ENCODE results near the gene DPY19L3. TPM values are rescaled to one million over a fixed set of nuclear protein-coding genes. Genes with fewer than 3 reads are reported as not detected.

Gene DPY19L3
- total and polyA plus RNA-seq, 12 donors = 2.9 to 11.8 (median 4.4) TPM

GRCh38 chr19:32403291-32403995 lies 2.1 kb upstream of the DPY19L3 start:
- H3K4me3 ChIP-seq = no peak overlapping the region
- ATAC-seq (no peak), DNase-seq (no peak)
- WGBS, 2 donors = 71 to 81% methylated on average over 5 of the region's 5 CpGs
- intact Hi-C loops (cut with DNase I) = loop anchor here in 2 of 10 donors (10.0 kb wide), 1 partner anchor 59 kb away; the partner anchor contains the start of gene ZNF507 (in 2 of the 2)
- H3K36me3 ChIP-seq = peaks cover 0 to 7% (median 0%) of the 10 kb centered on the region in 9 donors
- no peak for TF ChIP-seq CTCF (IDR thresholded peaks at IDR 0.05)
- no peaks in the 10 kb centered on the region for H3K9me3 ChIP-seq
- peaks cover 0 to 18% (median 0%) of the 10 kb centered on the region in 7 donors for H3K27me3 ChIP-seq
- H3K27ac ChIP-seq = peak overlapping the region in 1 of 10 donors; percentile 96
- peaks cover 0 to 25% (median 15%) of the 10 kb centered on the region in 9 donors for H3K4me1 ChIP-seq

- peak overlapping the region; percentile 86 to 99 (median 96) for H3K27ac ChIP-seq
- DNase-seq (no peak), ATAC-seq (peak in 2 of 8 donors; percentile 1 to 9)
- peaks cover 0 to 25% (median 15%) of the 10 kb centered on the region in 9 donors for H3K4me1 ChIP-seq
- no peaks in the 10 kb centered on the region for H3K9me3 ChIP-seq
- TF ChIP-seq CTCF (IDR thresholded peaks at IDR 0.05) = no peak
- H3K27me3 ChIP-seq = peaks cover 0 to 18% (median 0%) of the 10 kb centered on the region in 7 donors
- intact Hi-C loops (cut with DNase I) = loop anchor here in 2 of 10 donors (10.0 kb wide), 1 partner anchor 60 kb away; the partner anchor contains the start of gene ZNF507 (in 2 of the 2)
- H3K4me3 ChIP-seq = peak overlapping the region; percentile 64 to 98 (median 80)
- H3K36me3 ChIP-seq = peaks cover 0 to 16% (median 4%) of the 10 kb centered on the region in 9 donors
- WGBS, 2 donors = 66 to 67% methylated on average over 20 of the region's 20 CpGs
Observed at GRCh38 chr19:32404213-32404932, 1.2 kb upstream of the DPY19L3 start.

- TF ChIP-seq CTCF (IDR thresholded peaks at IDR 0.05) = no peak
- WGBS, 2 donors = 1 to 2% methylated on average over 32 to 36 of the region's 36 CpGs
- intact Hi-C loops (cut with DNase I) = loop anchor here in 5 of 10 donors (5.0 to 10.0 kb wide), 3 partner anchors 58 to 63 kb away; partner anchors contain the start of gene ZNF507 (in 4 of the 5)
- Histone ChIP-seq H3K36me3 (peaks cover 0 to 22% (median 4%) of the 10 kb centered on the region in 9 donors), H3K27me3 (peaks cover 0 to 18% (median 0%) of the 10 kb centered on the region in 7 donors), H3K27ac (peak overlapping the region; percentile 86 to 99 (median 96)), H3K9me3 (no peaks in the 10 kb centered on the region), H3K4me1 (peaks cover 0 to 25% (median 15%) of the 10 kb centered on the region in 9 donors), H3K4me3 (peak overlapping the region; percentile 64 to 98 (median 80))
- ATAC-seq (peak; percentile 30 to 85 (median 60)), DNase-seq (peak; percentile 47 to 80)
Observed at GRCh38 chr19:32404933-32405430, 588 bp upstream of the DPY19L3 start.
